GM12878 (cell line): ENCODE results near the gene GMPPA. TPM values are rescaled to one million over a fixed set of nuclear protein-coding genes. Genes with fewer than 3 reads are reported as not detected.

Source experiments
- ATAC-seq: fragments of 200-7000 bp; cut with Tn5 transposase; 3 replicates; pipeline ENCODE4 v1.9.1; 2020; ENCODE audit warnings: mild to moderate bottlenecking, moderate library complexity
- BruUV-seq: library from RNA; stranded (reverse); fragments of 400-500 nt; replicated peaks from 2 replicates; lab custom pipeline; 2021; lab: Mats Ljungman, UMichigan
- CTCF ChIA-PET: fragments of 300-600 bp; sonication (Branson Sonifier 250); formaldehyde crosslinking; extraction: SDS; loops from one replicate; lab custom pipeline; 2021; ENCODE audit warnings: inconsistent platforms; lab: Yijun Ruan, JAX
- POLR2A ChIA-PET: fragments of 350-600 bp; formaldehyde crosslinking; extraction: SDS; loops from one replicate; lab custom pipeline; 2021; ENCODE audit warnings: inconsistent platforms; lab: Charles Lee
- RAD21 ChIA-PET: fragments of 300-600 bp; sonication (Branson Sonifier 250); formaldehyde crosslinking; loops from one replicate; lab custom pipeline; 2023; ENCODE audit warnings: antibody characterized with exemption; ENCODE audit not compliant: unreplicated experiment; lab: Charles Lee
- SMC1A ChIA-PET: fragments of 300-600 bp; sonication (Branson Sonifier 250); formaldehyde crosslinking; loops from one replicate; lab custom pipeline; 2023; ENCODE audit not compliant: unreplicated experiment, uncharacterized antibody; lab: Charles Lee
- DNase-seq: peaks from one replicate; pipeline ENCODE4 v3.0.0-alpha.2; 2011; ENCODE audit warnings: low read depth, low spot score
- FAIRE-seq: peaks from 3 replicates; lab custom pipeline; 2011; peaks lifted over from hg19 to GRCh38; lab: Jason Lieb, UNC
- H2AFZ ChIP-seq: 2 replicates; pipeline ENCODE4 v1.6.0; 2011; ENCODE audit warnings: low read depth, low read length, control low read depth; ENCODE audit not compliant: control insufficient read depth
- H3K27ac ChIP-seq: 2 replicates; pipeline ENCODE4 v1.5.1; 2011; ENCODE audit warnings: control low read depth; ENCODE audit not compliant: control insufficient read depth, insufficient read depth
- H3K27me3 ChIP-seq, 2 experiments: replicated peaks in 1 of 2; 2 replicates each; pipeline versions ENCODE4 v1.6.0 to v1.6.1; 2011; ENCODE audit warnings: low read length in 1 of 2; ENCODE audit not compliant: control insufficient read depth in 2 of 2, insufficient read depth in 2 of 2
- H3K36me3 ChIP-seq, 2 experiments: 2 replicates each; pipeline ENCODE4 v1.5.1; 2011; ENCODE audit warnings: low read length in 1 of 2; ENCODE audit not compliant: control insufficient read depth in 2 of 2, insufficient read depth in 2 of 2
- H3K4me1 ChIP-seq: 2 replicates; pipeline ENCODE4 v1.6.1; 2011; ENCODE audit warnings: mild to moderate bottlenecking, low read length, moderate library complexity, mixed read lengths; ENCODE audit not compliant: control insufficient read depth, insufficient read depth
- H3K4me2 ChIP-seq: 2 replicates; pipeline ENCODE4 v1.6.0; 2011; ENCODE audit warnings: control low read depth; ENCODE audit not compliant: control insufficient read depth, insufficient read depth
- H3K4me3 ChIP-seq: fragments of 200-600 bp; sonication (generic); 2 replicates; pipeline ENCODE4 v1.5.1; 2016
- H3K79me2 ChIP-seq: 2 replicates; pipeline ENCODE4 v1.6.0; 2011; ENCODE audit warnings: low read length; ENCODE audit not compliant: control insufficient read depth, insufficient read depth
- H3K9ac ChIP-seq: 2 replicates; pipeline ENCODE4 v1.8.0; 2011; ENCODE audit warnings: low read length, control low read depth, mixed read lengths; ENCODE audit not compliant: control insufficient read depth, insufficient read depth
- H3K9me3 ChIP-seq: replicated peaks from 3 replicates; pipeline ENCODE4 v1.5.1; 2011; ENCODE audit warnings: mild to moderate bottlenecking, low read length; ENCODE audit not compliant: control insufficient read depth, insufficient read depth
- H4K20me1 ChIP-seq: 2 replicates; pipeline ENCODE4 v1.6.0; 2011; ENCODE audit not compliant: control insufficient read depth, insufficient read depth
- BACH1 ChIP-seq: fragments of 450-650 bp; IDR thresholded peaks from 2 replicates; pipeline ENCODE4 v1.6.1; 2017; ENCODE audit warnings: mild to moderate bottlenecking, borderline replicate concordance
- BCL11A ChIP-seq: IDR thresholded peaks from 2 replicates; pipeline ENCODE4 v1.6.1; 2011; ENCODE audit warnings: low read depth, low read length
- CBX3 ChIP-seq: fragments of 200-600 bp; sonication (generic); IDR thresholded peaks from 2 replicates; pipeline ENCODE4 v1.6.1; 2016; ENCODE audit warnings: low read depth, borderline replicate concordance
- NBN ChIP-seq: fragments of 450-650 bp; IDR thresholded peaks from 2 replicates; pipeline ENCODE4 v1.6.1; 2016
- NR2C1 ChIP-seq: fragments of 450-650 bp; IDR thresholded peaks from 2 replicates; pipeline ENCODE4 v1.6.1; 2017; ENCODE audit warnings: antibody characterized with exemption, mild to moderate bottlenecking, moderate library complexity
- RUNX3 ChIP-seq: IDR thresholded peaks from 2 replicates; pipeline ENCODE4 v1.6.1; 2012; ENCODE audit warnings: low read length, inconsistent platforms
- SMC3 ChIP-seq: IDR thresholded peaks from 2 replicates; pipeline ENCODE4 v1.6.1; 2011; ENCODE audit warnings: low read length, improper control_type of control experiment, borderline replicate concordance
- SRF ChIP-seq, 2 experiments: IDR thresholded peaks; 2 replicates each; pipeline ENCODE4 v1.6.1; 2011; ENCODE audit warnings: low read depth in 2 of 2, low read length in 2 of 2, mild to moderate bottlenecking in 1 of 2, moderate library complexity in 1 of 2
- ZNF622 ChIP-seq: fragments of 450-650 bp; IDR thresholded peaks from 2 replicates; pipeline ENCODE4 v1.6.1; 2017; ENCODE audit warnings: mild to moderate bottlenecking, inconsistent platforms
- WGBS: methylation state at CpG from one replicate; pipeline ENCODE4 v1.1.6; 2016; ENCODE audit warnings: low lambda C conversion rate; ENCODE audit not compliant: insufficient replicate concordance, insufficient coverage; ENCODE audit errors: missing lambda C conversion rate; 5-methylcytosine and 5-hydroxymethylcytosine counted together
- in situ Hi-C: fragments of 300-500 bp; cut with MboI; formaldehyde crosslinking; loops from 9 replicates; pipeline ENCODE4 v1.14.3; 2018; ENCODE audit warnings: mixed read lengths
- intact Hi-C: fragments of 100-400 bp; cut with micrococcal nuclease; formaldehyde crosslinking; loops from one replicate; pipeline ENCODE4 v1.14.2; 2022; ENCODE audit not compliant: unreplicated experiment
- polyA plus RNA-seq, 11 experiments: library from polyadenylated mRNA; depleted of rRNA in 4 of 11; unstranded in 6 of 11; stranded (reverse) in 5 of 11; fragments of >200 nt; fragmentation: Nextera tagmentation in 4 of 11; fragmentation: Illumina TruSeq in 1 of 11; extraction: Ambion mirVana in 4 of 11; extraction: Trizol in 1 of 11; gene quantifications; 1 replicate in 1 of 11; 2 replicates in 10 of 11; pipeline versions ENCODE4 v1.2.1 to v1.2.3, GENCODE V29; 2011 to 2016; ENCODE audit warnings: inconsistent platforms in 2 of 11, missing spikeins in 2 of 11, low read depth in 1 of 11
- total RNA-seq, 4 experiments: library from RNA; depleted of rRNA in 3 of 4; stranded (reverse); fragments of >200 nt in 3 of 4; fragmentation: Illumina TruSeq in 1 of 4; extraction: Trizol in 1 of 4; gene quantifications; 2 replicates each; pipeline versions ENCODE4 v1.2.1 to v1.2.3, GENCODE V29; 2013 to 2021
- TF ChIP-seq, protein P1 (sequence below): IDR thresholded peaks from 2 replicates; pipeline ENCODE4 v1.6.1; 2012; ENCODE audit warnings: low read length, inconsistent platforms
- TF ChIP-seq, protein P2 (sequence below): fragments of 450-650 bp; IDR thresholded peaks from 2 replicates; pipeline ENCODE4 v1.6.1; 2016; ENCODE audit warnings: mild to moderate bottlenecking
- TF ChIP-seq, protein P3 (sequence below): fragments of 450-650 bp; IDR thresholded peaks from 2 replicates; pipeline ENCODE4 v1.6.1; 2017; ENCODE audit warnings: mild to moderate bottlenecking, low read depth, inconsistent platforms; ENCODE audit not compliant: poor library complexity, severe bottlenecking

Gene GMPPA
- total and polyA plus RNA-seq, 10 of the 15 experiments (the other 5 are each of a cell fraction or from before 2014, with no cell fraction given): 1.9 to 83.2 (median 45.0) TPM

DNA sequence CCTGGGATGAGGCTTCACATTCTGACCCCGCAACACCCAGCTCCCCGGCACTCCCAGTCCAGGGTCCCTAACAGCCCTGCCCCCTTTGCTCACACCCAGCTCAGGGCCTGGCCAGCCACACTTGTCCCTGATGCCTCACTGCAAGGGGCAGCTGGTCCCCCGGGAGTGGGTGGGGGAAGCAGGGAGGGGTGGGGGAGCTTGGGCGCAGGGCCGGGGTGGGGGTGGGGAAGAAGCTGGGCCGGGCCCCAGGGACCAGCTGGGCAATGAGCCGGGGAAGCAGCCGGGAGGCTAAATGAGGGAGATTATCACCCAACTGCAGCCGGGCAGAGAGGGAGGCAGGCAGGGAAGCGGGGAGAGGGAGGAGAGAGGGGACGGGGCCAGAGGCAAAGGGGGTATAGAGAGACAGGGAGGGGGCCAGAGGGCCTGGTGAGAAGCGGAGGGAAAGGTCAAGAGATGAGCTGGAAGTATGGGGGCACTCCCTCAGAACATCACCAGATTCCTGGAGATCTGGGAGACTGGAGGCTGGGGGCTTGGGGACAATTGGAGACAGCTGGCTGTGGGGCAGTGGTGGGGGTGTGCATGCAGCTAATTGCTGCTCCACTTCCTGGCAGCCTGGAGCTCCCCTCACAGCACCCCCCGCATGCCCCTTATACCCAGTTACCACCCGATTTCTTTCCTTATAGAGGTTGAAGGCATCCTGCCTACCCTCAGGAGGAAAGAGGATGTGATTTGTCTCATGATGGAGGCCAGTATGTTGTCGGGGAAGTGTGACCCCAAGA lies 13.0 kb downstream of the GMPPA start:
- DNase-seq (no peak), FAIRE-seq (no peak), ATAC-seq (no peak)
- Histone ChIP-seq H3K27ac (no peak overlapping the region), H3K9ac (no peak overlapping the region), H3K4me3 (no peak overlapping the region), H3K4me1 (no peaks in the 10 kb centered on the region), H2AFZ (no peak overlapping the region), H3K79me2 (no peaks in the 10 kb centered on the region), H3K27me3 (peaks cover 12 to 15% of the 10 kb centered on the region in 2 experiments; a peak in 3 of 4 replicates), H3K9me3 (no peaks in the 10 kb centered on the region), H3K36me3 (no peaks in the 10 kb centered on the region), H3K4me2 (no peak overlapping the region), H4K20me1 (no peaks in the 10 kb centered on the region)
- intact Hi-C loops (no loop called here), in situ Hi-C loops (no loop called here)
- TF ChIP-seq BACH1 (no peak), CBX3 (no peak), NR2C1 (no peak), SRF (IDR thresholded peaks at IDR 0.05; ENCODE audit: low read depth in 2 of 2, low read length in 2 of 2) (no peak), ZNF622 (no peak), RUNX3 (no peak), SMC3 (no peak), NBN (no peak), BCL11A (no peak)
- TF ChIP-seq, protein P1, sequence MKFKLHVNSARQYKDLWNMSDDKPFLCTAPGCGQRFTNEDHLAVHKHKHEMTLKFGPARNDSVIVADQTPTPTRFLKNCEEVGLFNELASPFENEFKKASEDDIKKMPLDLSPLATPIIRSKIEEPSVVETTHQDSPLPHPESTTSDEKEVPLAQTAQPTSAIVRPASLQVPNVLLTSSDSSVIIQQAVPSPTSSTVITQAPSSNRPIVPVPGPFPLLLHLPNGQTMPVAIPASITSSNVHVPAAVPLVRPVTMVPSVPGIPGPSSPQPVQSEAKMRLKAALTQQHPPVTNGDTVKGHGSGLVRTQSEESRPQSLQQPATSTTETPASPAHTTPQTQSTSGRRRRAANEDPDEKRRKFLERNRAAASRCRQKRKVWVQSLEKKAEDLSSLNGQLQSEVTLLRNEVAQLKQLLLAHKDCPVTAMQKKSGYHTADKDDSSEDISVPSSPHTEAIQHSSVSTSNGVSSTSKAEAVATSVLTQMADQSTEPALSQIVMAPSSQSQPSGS: no peak
- TF ChIP-seq, protein P2, sequence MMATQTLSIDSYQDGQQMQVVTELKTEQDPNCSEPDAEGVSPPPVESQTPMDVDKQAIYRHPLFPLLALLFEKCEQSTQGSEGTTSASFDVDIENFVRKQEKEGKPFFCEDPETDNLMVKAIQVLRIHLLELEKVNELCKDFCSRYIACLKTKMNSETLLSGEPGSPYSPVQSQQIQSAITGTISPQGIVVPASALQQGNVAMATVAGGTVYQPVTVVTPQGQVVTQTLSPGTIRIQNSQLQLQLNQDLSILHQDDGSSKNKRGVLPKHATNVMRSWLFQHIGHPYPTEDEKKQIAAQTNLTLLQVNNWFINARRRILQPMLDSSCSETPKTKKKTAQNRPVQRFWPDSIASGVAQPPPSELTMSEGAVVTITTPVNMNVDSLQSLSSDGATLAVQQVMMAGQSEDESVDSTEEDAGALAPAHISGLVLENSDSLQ: no peak
- TF ChIP-seq, protein P3, sequence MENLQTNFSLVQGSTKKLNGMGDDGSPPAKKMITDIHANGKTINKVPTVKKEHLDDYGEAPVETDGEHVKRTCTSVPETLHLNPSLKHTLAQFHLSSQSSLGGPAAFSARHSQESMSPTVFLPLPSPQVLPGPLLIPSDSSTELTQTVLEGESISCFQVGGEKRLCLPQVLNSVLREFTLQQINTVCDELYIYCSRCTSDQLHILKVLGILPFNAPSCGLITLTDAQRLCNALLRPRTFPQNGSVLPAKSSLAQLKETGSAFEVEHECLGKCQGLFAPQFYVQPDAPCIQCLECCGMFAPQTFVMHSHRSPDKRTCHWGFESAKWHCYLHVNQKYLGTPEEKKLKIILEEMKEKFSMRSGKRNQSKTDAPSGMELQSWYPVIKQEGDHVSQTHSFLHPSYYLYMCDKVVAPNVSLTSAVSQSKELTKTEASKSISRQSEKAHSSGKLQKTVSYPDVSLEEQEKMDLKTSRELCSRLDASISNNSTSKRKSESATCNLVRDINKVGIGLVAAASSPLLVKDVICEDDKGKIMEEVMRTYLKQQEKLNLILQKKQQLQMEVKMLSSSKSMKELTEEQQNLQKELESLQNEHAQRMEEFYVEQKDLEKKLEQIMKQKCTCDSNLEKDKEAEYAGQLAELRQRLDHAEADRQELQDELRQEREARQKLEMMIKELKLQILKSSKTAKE: no peak
- WGBS: 14% methylated on average over 12 of the region's 15 CpGs
- SMC1A ChIA-PET: interaction anchor here (1.3 kb wide), 1 partner anchor 16 kb away, joined by 3 read pairs; no protein-coding TSS in a partner anchor
- BruUV-seq: no TSS peak
- CTCF ChIA-PET: interaction anchor here (1.1 to 1.3 kb wide), 2 partner anchors 11 to 18 kb away, joined by 3 to 4 read pairs; no protein-coding TSS in a partner anchor
- POLR2A ChIA-PET: no interaction called here
- RAD21 ChIA-PET: interaction anchor here (0.9 kb wide), 1 partner anchor 86 kb away, joined by 3 read pairs; the partner anchor contains the start of gene STK11IP
